HepG2 (cell line): ENCODE results near the gene BFAR. TPM values are rescaled to one million over a fixed set of nuclear protein-coding genes. Genes with fewer than 3 reads are reported as not detected.

ENCODE experiments used
- ARNTL ChIP-seq: sonication (generic); formaldehyde crosslinking; IDR thresholded peaks from 2 replicates; pipeline ENCODE4 v1.4.0; 2020; ENCODE audit warnings: mild to moderate bottlenecking, missing genetic modification reagents
- ATF4 ChIP-seq, 2 experiments: fragments of 450-650 bp in 1 of 2; sonication (generic) in 1 of 2; formaldehyde crosslinking; IDR thresholded peaks; 2 replicates each; pipeline versions ENCODE4 v1.5.0 to v1.8.0; 2020 to 2022; ENCODE audit warnings: mild to moderate bottlenecking in 1 of 2, missing genetic modification reagents in 1 of 2
- ATF7 ChIP-seq, 2 experiments: fragments of 450-650 bp in 1 of 2; sonication (generic) in 1 of 2; formaldehyde crosslinking in 1 of 2; IDR thresholded peaks; 2 replicates each; pipeline versions ENCODE4 v1.4.0 to v1.6.1; 2016 to 2020; ENCODE audit warnings: antibody characterized with exemption in 1 of 2, mild to moderate bottlenecking in 1 of 2, missing genetic modification reagents in 1 of 2
- BCL6 ChIP-seq: IDR thresholded peaks from 2 replicates; pipeline ENCODE4 v1.6.1; 2016; ENCODE audit warnings: missing genetic modification reagents, missing compliant biosample characterization
- DDIT3 ChIP-seq: sonication (generic); formaldehyde crosslinking; IDR thresholded peaks from 2 replicates; pipeline ENCODE4 v1.4.0; 2020; ENCODE audit warnings: mild to moderate bottlenecking, missing genetic modification reagents
- ERF ChIP-seq: IDR thresholded peaks from 2 replicates; pipeline ENCODE4 v1.6.1; 2018; ENCODE audit warnings: missing biosample characterization, missing genetic modification reagents
- HOXA5 ChIP-seq: sonication (generic); formaldehyde crosslinking; IDR thresholded peaks from 2 replicates; pipeline ENCODE4 v1.4.0; 2020; ENCODE audit warnings: missing genetic modification reagents
- JUN ChIP-seq: sonication (generic); formaldehyde crosslinking; IDR thresholded peaks from 2 replicates; pipeline ENCODE4 v1.4.0; 2020; ENCODE audit warnings: mild to moderate bottlenecking, missing genetic modification reagents
- LCORL ChIP-seq, 2 experiments: fragments of 450-650 bp in 1 of 2; sonication (generic) in 1 of 2; formaldehyde crosslinking in 1 of 2; IDR thresholded peaks; 2 replicates each; pipeline versions ENCODE4 v1.5.0 to v1.6.1; 2017 to 2020; ENCODE audit warnings: antibody characterized with exemption in 1 of 2, missing genetic modification reagents in 1 of 2
- MLLT10 ChIP-seq: sonication (generic); formaldehyde crosslinking; IDR thresholded peaks from 2 replicates; pipeline ENCODE4 v1.4.0; 2020; ENCODE audit warnings: missing genetic modification reagents
- MTF2 ChIP-seq: sonication (generic); formaldehyde crosslinking; IDR thresholded peaks from 2 replicates; pipeline ENCODE4 v1.5.0; 2020; ENCODE audit warnings: missing genetic modification reagents, borderline replicate concordance
- MXD4 ChIP-seq: IDR thresholded peaks from 2 replicates; pipeline ENCODE4 v1.6.1; 2016; ENCODE audit warnings: mild to moderate bottlenecking, missing biosample characterization, missing genetic modification reagents
- REPIN1 ChIP-seq: sonication (generic); formaldehyde crosslinking; IDR thresholded peaks from 2 replicates; pipeline ENCODE4 v1.8.0; 2022; ENCODE audit warnings: missing genetic modification reagents, low read depth, mild to moderate bottlenecking, borderline replicate concordance
- SCMH1 ChIP-seq: sonication (generic); formaldehyde crosslinking; IDR thresholded peaks from 2 replicates; pipeline ENCODE4 v1.9.0; 2021; ENCODE audit warnings: missing genetic modification reagents, mild to moderate bottlenecking, borderline replicate concordance
- SMC3 ChIP-seq: IDR thresholded peaks from 2 replicates; pipeline ENCODE4 v1.6.1; 2011; ENCODE audit warnings: low read length, improper control_type of control experiment
- THAP9 ChIP-seq: sonication (generic); formaldehyde crosslinking; IDR thresholded peaks from 2 replicates; pipeline ENCODE4; 2020; ENCODE audit warnings: missing genetic modification reagents, mild to moderate bottlenecking, borderline replicate concordance
- TSC22D2 ChIP-seq: sonication (generic); formaldehyde crosslinking; IDR thresholded peaks from 2 replicates; pipeline ENCODE4 v1.5.1; 2020; ENCODE audit warnings: missing genetic modification reagents, mild to moderate bottlenecking, borderline replicate concordance
- ZNF737 ChIP-seq: sonication (generic); formaldehyde crosslinking; IDR thresholded peaks from 2 replicates; pipeline ENCODE4 v1.5.0; 2020; ENCODE audit warnings: missing genetic modification reagents, mild to moderate bottlenecking, borderline replicate concordance
- polyA plus RNA-seq, 8 experiments: library from polyadenylated mRNA; depleted of rRNA in 3 of 8; stranded (reverse) in 7 of 8; unstranded in 1 of 8; fragments of >200 nt; fragmentation: Illumina TruSeq in 4 of 8; extraction: Trizol in 4 of 8; gene quantifications; 2 replicates each; pipeline versions ENCODE4 v1.2.1 to v1.2.3, GENCODE V29; 2011 to 2016; ENCODE audit warnings: low read depth in 4 of 8, missing spikeins in 1 of 8, mixed read lengths in 1 of 8; ENCODE audit not compliant: insufficient read depth in 1 of 8
- total RNA-seq, 5 experiments: library from RNA; depleted of rRNA; stranded (reverse); fragments of >200 nt; fragmentation: Illumina TruSeq; extraction: Trizol; gene quantifications; 2 replicates each; pipeline ENCODE4 v1.2.3, GENCODE V29; 2016; ENCODE audit warnings: low read depth in 1 of 5
- TF ChIP-seq, protein P1 (sequence below): sonication (generic); formaldehyde crosslinking; IDR thresholded peaks from 2 replicates; pipeline ENCODE4 v1.4.0; 2020; ENCODE audit warnings: missing genetic modification reagents

The BFAR gene
- total and polyA plus RNA-seq, 2 of the 13 experiments (the other 11 are each of a cell fraction or from before 2014, with no cell fraction given), result 96.9 to 120 TPM

GRCh38 chr16:14632693-14633569 lies at the start of gene BFAR (continued):
- TF ChIP-seq, protein P1, sequence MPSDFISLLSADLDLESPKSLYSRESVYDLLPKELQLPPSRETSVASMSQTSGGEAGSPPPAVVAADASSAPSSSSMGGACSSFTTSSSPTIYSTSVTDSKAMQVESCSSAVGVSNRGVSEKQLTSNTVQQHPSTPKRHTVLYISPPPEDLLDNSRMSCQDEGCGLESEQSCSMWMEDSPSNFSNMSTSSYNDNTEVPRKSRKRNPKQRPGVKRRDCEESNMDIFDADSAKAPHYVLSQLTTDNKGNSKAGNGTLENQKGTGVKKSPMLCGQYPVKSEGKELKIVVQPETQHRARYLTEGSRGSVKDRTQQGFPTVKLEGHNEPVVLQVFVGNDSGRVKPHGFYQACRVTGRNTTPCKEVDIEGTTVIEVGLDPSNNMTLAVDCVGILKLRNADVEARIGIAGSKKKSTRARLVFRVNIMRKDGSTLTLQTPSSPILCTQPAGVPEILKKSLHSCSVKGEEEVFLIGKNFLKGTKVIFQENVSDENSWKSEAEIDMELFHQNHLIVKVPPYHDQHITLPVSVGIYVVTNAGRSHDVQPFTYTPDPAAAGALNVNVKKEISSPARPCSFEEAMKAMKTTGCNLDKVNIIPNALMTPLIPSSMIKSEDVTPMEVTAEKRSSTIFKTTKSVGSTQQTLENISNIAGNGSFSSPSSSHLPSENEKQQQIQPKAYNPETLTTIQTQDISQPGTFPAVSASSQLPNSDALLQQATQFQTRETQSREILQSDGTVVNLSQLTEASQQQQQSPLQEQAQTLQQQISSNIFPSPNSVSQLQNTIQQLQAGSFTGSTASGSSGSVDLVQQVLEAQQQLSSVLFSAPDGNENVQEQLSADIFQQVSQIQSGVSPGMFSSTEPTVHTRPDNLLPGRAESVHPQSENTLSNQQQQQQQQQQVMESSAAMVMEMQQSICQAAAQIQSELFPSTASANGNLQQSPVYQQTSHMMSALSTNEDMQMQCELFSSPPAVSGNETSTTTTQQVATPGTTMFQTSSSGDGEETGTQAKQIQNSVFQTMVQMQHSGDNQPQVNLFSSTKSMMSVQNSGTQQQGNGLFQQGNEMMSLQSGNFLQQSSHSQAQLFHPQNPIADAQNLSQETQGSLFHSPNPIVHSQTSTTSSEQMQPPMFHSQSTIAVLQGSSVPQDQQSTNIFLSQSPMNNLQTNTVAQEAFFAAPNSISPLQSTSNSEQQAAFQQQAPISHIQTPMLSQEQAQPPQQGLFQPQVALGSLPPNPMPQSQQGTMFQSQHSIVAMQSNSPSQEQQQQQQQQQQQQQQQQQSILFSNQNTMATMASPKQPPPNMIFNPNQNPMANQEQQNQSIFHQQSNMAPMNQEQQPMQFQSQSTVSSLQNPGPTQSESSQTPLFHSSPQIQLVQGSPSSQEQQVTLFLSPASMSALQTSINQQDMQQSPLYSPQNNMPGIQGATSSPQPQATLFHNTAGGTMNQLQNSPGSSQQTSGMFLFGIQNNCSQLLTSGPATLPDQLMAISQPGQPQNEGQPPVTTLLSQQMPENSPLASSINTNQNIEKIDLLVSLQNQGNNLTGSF, result no peak
- no peak for TF ChIP-seq ATF7 (IDR thresholded peaks at IDR 0.05)
- TF ChIP-seq ATF7 (CRISPR knock-in tag; IDR thresholded peaks at IDR 0.05), result no peak
- TF ChIP-seq ARNTL (CRISPR knock-in tag), result peak; percentile 95
- no peak for TF ChIP-seq JUN (CRISPR knock-in tag)
- peak; percentile 98 for TF ChIP-seq ERF (CRISPR knock-in tag)
- no peak for TF ChIP-seq LCORL (IDR thresholded peaks at IDR 0.05)
- peak; percentile 29; the same call in 1 of the 2 replicates for TF ChIP-seq LCORL (CRISPR knock-in tag; IDR thresholded peaks at IDR 0.05)
- peak; percentile 92 for TF ChIP-seq MXD4 (CRISPR knock-in tag)
- no peak for TF ChIP-seq SMC3
- peak; percentile 39; the same call in 1 of the 2 replicates for TF ChIP-seq BCL6 (CRISPR knock-in tag)
- peak; percentile 76; the same call in 1 of the 2 replicates for TF ChIP-seq REPIN1 (CRISPR knock-in tag)
- no peak for TF ChIP-seq MLLT10
- TF ChIP-seq SCMH1 (CRISPR knock-in tag), result no peak
- peak in 1 of 2 experiments; percentile 1; a peak in 2 of 4 replicates for TF ChIP-seq ATF4 (CRISPR knock-in tag; IDR thresholded peaks at IDR 0.05)
- TF ChIP-seq ZNF737 (CRISPR knock-in tag), result 0 out of 2 replicates have a peak, but pooled peaks have one; percentile 55
- peak; percentile 71; the same call in 1 of the 2 replicates for TF ChIP-seq MTF2 (CRISPR knock-in tag)
- TF ChIP-seq TSC22D2 (CRISPR knock-in tag), result peak; percentile 71; the same call in 1 of the 2 replicates
- TF ChIP-seq THAP9 (CRISPR knock-in tag), result peak; percentile 90
- peak; percentile 96 for TF ChIP-seq HOXA5 (CRISPR knock-in tag)
- no peak for TF ChIP-seq DDIT3
